ENCODE measurements around the gene MOB2.
"Not testable (repeated sequence)": the region's sequence is repeated elsewhere in the genome, so short reads cannot be mapped to it uniquely, and the experiment has no call there.

The MOB2 gene

DNA sequence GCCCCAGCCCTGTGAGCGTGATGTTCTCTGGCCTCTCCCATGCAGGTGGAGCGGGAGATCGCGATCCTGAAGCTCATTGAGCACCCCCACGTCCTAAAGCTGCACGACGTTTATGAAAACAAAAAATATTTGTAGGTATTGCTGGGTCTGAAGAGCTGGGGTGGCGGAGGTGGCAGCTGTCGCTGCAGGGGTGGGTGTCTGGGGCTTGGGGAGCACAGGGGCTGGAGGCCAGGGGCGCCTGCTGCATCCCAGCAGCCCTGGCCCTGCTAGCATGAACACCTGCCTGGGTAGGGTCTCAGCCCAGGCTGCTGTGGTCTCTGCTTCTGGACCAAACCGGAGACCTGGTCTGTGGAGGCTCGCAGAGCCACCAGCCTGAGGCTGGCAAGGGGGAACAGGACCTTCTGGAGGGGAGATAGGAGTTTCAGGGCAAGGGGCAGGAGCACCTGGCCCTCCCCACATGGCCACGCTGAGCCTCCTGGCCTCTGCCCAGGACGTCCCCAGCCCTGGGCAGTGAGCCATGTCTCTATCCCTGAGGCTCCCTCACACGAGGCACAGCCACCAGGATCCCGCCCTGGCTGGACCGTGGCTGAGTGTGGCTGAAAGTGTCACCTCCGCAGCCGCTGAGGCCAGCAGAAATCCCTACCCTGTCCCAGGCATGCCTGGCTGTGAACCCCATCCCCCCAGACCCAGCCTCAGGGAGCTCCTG, 48.2 kb downstream of the MOB2 start:
- DNase-seq = no peak

DNA sequence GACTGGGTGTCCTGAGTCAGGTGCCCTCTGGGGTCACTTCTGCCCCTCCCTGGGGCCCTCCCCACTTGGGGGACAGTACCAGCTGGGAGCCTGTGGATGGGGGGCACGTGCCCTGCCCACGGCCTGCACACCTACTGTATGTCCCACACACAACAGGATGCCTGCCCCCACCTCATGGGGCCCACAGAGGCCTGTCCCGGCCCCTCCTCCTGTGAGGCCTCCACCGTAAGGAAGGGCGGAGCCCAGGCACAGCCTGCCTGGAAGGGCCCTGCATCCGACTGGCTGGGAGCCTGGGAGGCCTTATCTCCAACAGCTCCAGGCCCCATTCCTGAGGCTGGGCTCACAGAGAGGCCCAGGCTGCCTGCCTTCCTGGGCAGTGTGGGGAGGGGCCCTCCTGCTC, 49.1 kb downstream of the MOB2 start:
- no peak for DNase-seq

DNA sequence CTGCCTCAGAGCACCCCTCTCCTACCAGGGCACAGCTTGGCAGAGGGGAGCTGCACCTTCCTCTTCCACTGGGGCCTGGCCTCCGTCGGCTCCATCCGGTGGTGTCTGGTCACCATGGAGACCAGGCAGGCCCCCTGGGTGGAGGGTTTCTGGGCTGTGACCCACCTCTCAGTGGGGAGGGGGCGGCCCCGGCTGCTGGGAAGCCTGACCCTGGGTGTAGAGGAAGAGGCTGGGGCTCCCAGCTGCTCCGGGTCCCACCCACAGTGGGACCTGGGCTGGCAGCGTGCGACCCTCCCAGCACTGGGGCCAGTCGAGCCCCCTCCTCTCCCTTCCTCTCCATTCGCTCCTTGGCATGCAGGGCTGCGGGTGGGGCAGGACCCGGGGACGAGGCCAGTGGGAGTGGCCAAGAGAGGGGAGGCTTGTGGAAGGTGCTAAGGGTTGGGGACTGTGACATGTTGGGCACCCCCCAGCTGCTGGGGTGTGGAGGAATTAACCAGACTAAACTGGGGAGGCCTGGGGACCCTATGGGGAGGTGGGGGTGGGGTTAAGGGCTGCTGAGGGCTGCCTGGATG, 50.0 kb downstream of the MOB2 start:
- DNase-seq = no peak

DNA sequence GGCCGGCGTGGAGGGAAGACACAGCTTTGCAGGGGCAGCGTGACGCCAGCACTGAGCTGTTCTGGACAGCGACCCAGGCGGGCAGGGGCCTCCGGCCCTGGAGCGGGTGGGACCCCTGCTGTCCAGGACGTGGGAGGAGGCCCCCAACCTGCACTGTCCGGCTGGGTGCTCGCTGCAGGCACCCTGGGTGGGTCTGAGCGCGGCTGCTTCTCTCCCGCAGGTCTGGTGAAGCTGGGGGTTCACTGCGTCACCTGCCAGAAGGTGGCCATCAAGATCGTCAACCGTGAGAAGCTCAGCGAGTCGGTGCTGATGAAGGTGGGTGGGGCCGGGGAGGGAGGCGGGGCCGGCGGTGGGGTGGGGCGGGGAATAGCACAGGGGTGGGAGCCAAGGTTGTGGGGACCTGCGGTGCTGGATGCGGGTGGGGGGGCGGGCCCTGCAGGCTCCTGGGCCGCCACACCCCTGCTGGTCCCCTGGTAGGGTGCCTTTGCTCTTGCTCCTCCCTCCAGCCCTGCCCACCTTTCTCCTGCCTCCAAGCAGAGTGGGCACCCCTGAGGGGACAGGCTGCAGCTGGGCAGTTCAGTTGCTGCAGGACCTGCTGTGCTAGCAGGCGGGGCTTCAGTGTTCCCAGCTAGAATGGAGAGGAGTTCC, 50.6 kb downstream of the MOB2 start:
- DNase-seq = no peak

DNA sequence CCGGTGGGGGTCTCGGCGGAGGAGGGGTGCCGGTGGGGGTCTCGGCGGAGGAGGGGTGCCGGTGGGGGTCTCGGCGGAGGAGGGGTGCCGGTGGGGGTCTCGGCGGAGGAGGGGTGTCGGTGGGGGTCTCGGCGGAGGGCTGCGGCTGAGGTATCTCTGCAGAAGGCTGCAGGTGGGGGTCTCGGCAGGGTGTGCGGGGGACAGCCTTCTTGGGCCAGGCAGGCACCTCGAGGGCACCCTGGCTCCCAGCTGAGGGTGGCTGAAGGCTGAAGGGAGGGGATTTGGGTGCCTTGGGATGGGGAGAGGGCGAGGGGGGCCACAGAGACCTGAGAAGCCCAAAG, 51.1 kb downstream of the MOB2 start:
- DNase-seq = not testable (repeated sequence)

DNA sequence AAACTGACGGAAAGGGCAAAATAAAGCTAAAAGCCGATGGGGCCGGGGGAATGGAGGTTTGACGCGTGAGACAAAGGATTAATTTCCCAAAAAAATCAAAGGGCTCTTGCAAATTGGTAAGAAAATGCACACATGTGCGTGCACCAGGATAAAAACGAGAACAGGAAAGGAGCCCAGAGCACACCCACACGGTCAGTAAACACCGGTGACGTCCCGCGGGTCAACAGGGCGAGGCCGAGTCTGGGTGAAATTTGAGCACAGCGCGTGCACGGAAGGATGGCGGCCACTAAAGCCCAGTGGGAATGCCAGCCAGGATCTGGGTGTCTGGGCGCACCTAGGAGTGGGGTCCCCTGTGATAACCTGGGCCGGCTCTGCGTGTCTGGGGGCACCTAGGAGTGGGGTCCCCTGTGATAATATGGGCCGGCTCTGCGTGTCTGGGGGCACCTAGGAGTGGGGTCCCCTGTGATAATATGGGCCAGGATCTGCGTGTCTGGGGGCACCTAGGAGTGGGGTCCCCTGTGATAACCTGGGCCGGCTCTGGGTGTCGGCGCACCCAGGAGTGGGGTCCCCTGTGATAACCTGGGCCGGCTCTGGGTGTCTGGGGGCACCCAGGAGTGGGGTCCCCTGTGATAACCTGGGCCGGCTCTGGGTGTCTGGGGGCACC, 52.5 kb downstream of the MOB2 start:
- no peak for DNase-seq

DNA sequence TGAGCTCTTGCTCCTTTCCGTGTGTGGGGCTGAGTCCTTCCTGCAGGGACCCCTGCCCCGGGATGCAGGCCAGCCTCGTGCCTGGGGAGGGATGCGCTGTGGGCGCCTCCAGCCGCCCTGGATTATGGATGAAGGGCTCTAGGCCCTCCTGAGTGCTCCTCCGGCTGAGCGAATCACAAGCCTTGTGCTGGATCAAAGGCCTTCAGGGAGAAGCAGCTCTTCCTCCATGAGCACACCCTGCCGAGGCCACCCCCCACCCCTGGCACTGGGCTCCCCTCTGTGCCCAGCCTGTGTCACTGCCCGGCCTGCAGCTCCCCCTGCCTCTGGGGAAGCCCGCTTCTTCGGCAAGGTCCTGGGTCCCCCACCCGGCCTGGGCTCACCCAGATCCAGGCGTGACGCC, 53.0 kb downstream of the MOB2 start:
- no peak for DNase-seq

DNA sequence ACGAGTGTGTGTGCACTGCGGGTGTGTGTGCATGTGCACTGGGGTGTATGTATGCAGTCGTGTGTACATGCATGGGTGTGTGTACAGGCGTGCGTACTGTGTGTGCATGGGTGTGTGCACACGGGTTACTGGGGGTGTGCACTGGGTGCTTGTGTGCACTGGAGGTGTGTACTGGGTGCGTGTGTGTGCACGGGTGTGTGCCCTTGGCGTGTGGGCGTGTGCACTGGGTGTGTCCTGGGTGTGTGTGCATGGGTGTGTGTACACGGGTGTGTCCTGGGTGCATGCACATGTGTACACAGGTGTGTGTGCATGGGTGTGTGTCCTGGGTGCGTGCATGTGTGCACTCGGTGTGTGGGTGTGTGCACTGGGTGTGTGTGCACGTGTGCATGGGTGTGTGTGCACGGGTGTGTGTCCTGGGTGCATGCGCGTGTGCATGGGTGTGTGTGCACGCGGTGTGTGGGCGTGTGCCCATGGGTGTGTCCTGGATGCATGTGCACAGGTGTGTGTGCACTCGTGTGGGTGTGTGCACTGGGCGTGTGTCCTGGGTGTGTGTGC, 57.7 kb downstream of the MOB2 start:
- DNase-seq = no peak

DNA sequence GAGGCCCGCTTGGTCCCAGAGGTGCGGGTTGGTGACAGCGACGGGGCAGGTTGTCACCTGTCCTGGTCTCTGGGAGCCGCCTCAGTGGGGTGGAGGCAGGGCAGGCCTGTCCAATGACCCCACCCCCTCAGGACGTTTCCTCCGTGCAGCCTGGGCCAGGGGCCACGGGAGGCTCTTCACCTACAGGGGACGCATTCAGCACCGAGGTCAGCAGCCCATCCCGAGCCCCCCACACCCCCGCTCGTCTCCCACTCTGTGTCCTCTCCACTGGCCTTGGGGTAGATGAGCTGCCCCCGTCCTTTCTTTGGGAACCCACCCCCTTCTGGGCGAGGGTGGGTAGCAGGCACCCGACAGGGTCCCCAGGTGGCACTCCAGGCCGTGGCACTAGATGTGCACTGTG, 61.1 kb downstream of the MOB2 start:
- no peak for DNase-seq

DNA sequence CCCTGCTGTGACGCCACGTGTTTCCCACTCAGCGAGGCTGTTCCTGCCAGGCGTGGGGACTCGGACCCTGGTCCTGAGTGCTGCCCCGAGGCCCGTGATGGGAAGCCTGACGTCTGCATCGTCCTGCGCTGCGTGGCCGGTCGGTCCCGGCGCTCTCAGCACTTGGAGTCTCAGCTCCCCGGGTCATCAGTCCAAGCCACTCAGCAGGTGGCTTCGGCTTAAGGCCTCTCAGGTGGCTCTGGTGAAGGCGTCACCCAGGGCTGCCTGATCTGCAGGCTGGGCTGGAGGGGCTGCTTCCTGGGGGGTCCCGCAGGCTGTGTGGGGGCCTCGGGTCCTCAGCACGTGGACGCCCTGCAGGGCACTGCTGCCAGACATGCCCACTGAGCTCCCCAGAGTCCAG, 61.6 kb downstream of the MOB2 start:
- no peak for DNase-seq

DNA sequence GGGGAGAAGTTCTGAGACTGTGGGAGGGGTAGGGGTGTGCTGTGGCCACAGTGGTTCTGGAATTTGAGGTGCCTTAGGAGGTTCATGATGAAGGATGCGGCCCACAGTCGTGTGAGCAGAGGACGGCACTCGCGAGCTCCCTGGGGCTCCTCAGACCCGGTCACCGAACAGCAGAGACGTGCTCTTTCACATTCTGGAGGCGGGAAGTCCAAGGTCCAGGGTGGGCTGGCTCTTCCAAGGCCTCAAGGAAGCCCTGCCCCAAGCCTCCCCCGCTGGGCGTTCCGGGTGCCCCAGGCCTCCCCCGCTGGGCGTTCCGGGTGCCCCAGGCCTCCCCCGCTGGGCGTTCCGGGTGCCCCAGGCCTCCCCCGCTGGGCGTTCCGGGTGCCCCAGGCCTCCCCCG, 63.2 kb downstream of the MOB2 start:
- not testable (repeated sequence) for DNase-seq

DNA sequence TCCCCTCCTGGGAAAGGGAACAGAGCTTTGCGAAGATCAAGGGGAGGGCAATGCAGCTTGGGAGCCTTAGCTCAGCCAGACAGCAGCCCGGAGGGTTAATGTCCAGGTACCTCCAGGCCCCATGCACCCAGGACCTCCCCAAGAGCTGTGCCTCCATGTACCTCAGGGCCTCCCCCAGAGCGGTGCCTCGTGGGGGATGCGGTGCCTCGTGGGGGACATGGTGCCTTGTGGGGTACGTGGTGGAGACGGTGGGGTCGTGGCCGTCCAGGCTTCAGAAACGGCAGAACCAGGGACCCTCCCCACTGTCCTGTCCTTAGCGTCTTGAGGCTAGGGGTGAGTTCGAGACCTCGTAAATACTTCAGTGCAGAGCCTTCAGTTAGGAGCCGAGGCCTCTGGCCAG, 63.6 kb downstream of the MOB2 start:
- no peak for DNase-seq

DNA sequence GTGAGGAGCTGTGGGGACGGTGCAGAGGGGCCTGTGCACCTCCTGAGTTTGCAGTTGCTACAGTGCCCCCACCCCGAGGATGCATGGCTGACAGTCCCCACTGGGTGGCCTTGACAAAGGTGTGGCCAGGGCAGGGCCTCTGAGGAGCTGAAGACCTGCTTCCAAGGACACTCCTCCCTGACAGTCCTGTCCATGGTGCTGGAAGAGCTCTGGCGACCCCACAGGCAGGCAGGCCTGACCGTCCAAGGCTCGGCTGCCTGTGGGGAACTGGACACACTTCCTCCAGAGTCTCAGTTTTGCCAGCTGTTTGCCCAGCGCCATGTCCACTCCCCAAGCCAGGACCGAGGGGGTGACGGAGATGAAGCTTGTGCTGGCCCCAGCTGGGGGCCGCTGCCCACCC, 64.1 kb downstream of the MOB2 start:
- DNase-seq = no peak

DNA sequence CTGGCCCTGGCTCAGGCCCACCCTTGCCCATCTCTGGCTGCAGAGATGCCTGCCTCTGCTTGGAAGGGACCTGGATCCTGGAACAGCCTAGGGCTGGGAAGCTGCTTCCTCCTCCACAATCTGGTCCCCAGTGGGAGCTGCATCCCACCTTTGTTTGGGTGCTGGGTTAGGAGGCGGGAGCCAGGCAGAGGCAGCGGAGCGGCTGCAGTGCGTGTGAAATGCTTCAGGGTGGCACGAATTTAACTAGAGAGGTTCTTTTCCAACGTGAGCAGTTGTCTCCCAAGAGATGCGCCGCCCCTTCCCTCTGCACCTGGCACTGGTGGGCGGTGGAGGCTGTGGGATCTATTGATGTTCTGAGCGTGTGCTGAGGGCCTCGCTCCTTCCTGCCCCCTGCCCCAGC, 65.3 kb downstream of the MOB2 start:
- DNase-seq = no peak

DNA sequence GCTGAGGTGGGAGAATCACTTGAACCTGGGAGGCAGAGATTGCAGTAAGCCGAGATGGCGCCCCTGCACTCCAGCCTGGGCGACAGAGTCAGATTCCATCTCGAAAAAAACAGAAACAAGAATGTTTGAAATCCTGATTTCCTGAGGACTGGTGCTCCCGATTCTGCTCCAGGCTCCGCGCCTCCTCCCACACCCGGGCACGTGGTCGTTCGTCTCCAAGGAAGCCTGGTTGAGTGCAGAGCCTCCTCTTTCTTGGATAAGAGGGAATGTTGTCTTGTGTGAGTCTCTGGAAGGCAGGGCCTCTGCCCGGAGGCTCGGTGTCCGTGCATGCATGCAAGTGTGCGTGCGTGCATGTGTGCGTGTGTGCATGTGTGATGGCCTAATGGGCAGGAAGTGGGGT, 66.8 kb downstream of the MOB2 start:
- DNase-seq = no peak

Data from CD4-positive, alpha-beta T cell treated with Interleukin-17A for 1 hour (primary cell).